SJSA1 (cell line): Measurements from ENCODE around the gene TFDP3. TPM values are rescaled to one million over a fixed set of nuclear protein-coding genes. Genes with fewer than 3 reads are reported as not detected.

Experiments
- DNase-seq, 2 experiments: peaks; one replicate each; pipeline ENCODE4 v3.0.0-alpha.2; 2015 to 2020; ENCODE audit warnings: low spot score in 2 of 2, low read depth in 1 of 2
- H3K27ac ChIP-seq: fragments of 250-450 bp; sonication (Bioruptor Pico); 2 replicates; pipeline ENCODE4 v1.5.1; 2020; ENCODE audit warnings: mild to moderate bottlenecking, moderate library complexity
- H3K27me3 ChIP-seq: fragments of 250-450 bp; sonication (Bioruptor Pico); replicated peaks from 2 replicates; pipeline ENCODE4 v1.5.1; 2020; ENCODE audit warnings: mild to moderate bottlenecking, moderate library complexity
- H3K36me3 ChIP-seq: fragments of 250-450 bp; sonication (Bioruptor Pico); 2 replicates; pipeline ENCODE4 v1.5.1; 2020; ENCODE audit warnings: mild to moderate bottlenecking
- H3K4me1 ChIP-seq: fragments of 250-450 bp; sonication (Bioruptor Pico); replicated peaks from 2 replicates; pipeline ENCODE4 v1.6.1; 2021; ENCODE audit warnings: mild to moderate bottlenecking
- H3K4me3 ChIP-seq: fragments of 250-450 bp; sonication (Bioruptor Pico); 2 replicates; pipeline ENCODE4 v1.5.1; 2020; ENCODE audit warnings: mild to moderate bottlenecking
- H3K9me3 ChIP-seq: fragments of 250-450 bp; sonication (Bioruptor Pico); replicated peaks from 2 replicates; pipeline ENCODE4 v1.5.1; 2020; ENCODE audit warnings: mild to moderate bottlenecking
- total RNA-seq: library from RNA; depleted of rRNA; stranded (reverse); fragments of >200 nt; shearing (Covaris generic); gene quantifications from 2 replicates; pipeline ENCODE4 v1.2.3, GENCODE V29; 2014

The TFDP3 gene
- total RNA-seq, 1 experiment from 2014 or later, result not detected

GRCh38 chrX:133215747-133216146 is 2.4 kb downstream of the TFDP3 start:
- no peaks in the 10 kb centered on the region for H3K36me3 ChIP-seq
- no peaks in the 10 kb centered on the region for H3K9me3 ChIP-seq
- DNase-seq, result peak in 1 of 2 experiments; percentile 6
- H3K27ac ChIP-seq, result no peak overlapping the region
- H3K4me3 ChIP-seq, result no peak overlapping the region
- no peaks in the 10 kb centered on the region for H3K4me1 ChIP-seq
- H3K27me3 ChIP-seq, result no peaks in the 10 kb centered on the region

- Histone ChIP-seq H3K4me3 (no peak overlapping the region), H3K36me3 (no peaks in the 10 kb centered on the region), H3K4me1 (no peaks in the 10 kb centered on the region), H3K9me3 (no peaks in the 10 kb centered on the region), H3K27ac (no peak overlapping the region), H3K27me3 (no peaks in the 10 kb centered on the region)
- no peak for DNase-seq
Measured at GRCh38 chrX:133215017-133215416, 3.1 kb downstream of the TFDP3 start.

GRCh38 chrX:133214301-133214700 is 3.9 kb downstream of the TFDP3 start:
- DNase-seq, result no peak
- Histone ChIP-seq H3K4me1 (no peaks in the 10 kb centered on the region), H3K27me3 (no peaks in the 10 kb centered on the region), H3K36me3 (no peaks in the 10 kb centered on the region), H3K4me3 (no peak overlapping the region), H3K27ac (no peak overlapping the region), H3K9me3 (no peaks in the 10 kb centered on the region)

- H3K27ac ChIP-seq, result no peak overlapping the region
- H3K4me1 ChIP-seq, result no peaks in the 10 kb centered on the region
- H3K4me3 ChIP-seq, result no peak overlapping the region
- H3K9me3 ChIP-seq, result no peaks in the 10 kb centered on the region
- no peaks in the 10 kb centered on the region for H3K27me3 ChIP-seq
- no peaks in the 10 kb centered on the region for H3K36me3 ChIP-seq
- DNase-seq, result no peak
Measured at GRCh38 chrX:133213117-133213516, 5.0 kb downstream of the TFDP3 start.

GRCh38 chrX:133207751-133208150 is 10.4 kb downstream of the TFDP3 start:
- Histone ChIP-seq H3K9me3 (no peaks in the 10 kb centered on the region), H3K4me3 (no peak overlapping the region), H3K27ac (no peak overlapping the region), H3K36me3 (no peaks in the 10 kb centered on the region), H3K4me1 (no peaks in the 10 kb centered on the region), H3K27me3 (no peaks in the 10 kb centered on the region)
- DNase-seq, result no peak

GRCh38 chrX:133191739-133192039 is 26.5 kb downstream of the TFDP3 start:
- H3K4me1 ChIP-seq, result no peaks in the 10 kb centered on the region
- no peak overlapping the region for H3K27ac ChIP-seq
- H3K36me3 ChIP-seq, result no peaks in the 10 kb centered on the region
- no peaks in the 10 kb centered on the region for H3K9me3 ChIP-seq
- DNase-seq, result no peak
- H3K27me3 ChIP-seq, result no peaks in the 10 kb centered on the region
- H3K4me3 ChIP-seq, result no peak overlapping the region

GRCh38 chrX:133190877-133191738 is 27.0 kb downstream of the TFDP3 start:
- no peaks in the 10 kb centered on the region for H3K4me1 ChIP-seq
- no peak for DNase-seq
- no peak overlapping the region for H3K27ac ChIP-seq
- no peaks in the 10 kb centered on the region for H3K36me3 ChIP-seq
- H3K27me3 ChIP-seq, result no peaks in the 10 kb centered on the region
- H3K4me3 ChIP-seq, result no peak overlapping the region
- H3K9me3 ChIP-seq, result no peaks in the 10 kb centered on the region

GRCh38 chrX:133189195-133189594 is 29.0 kb downstream of the TFDP3 start:
- Histone ChIP-seq H3K27me3 (no peaks in the 10 kb centered on the region), H3K27ac (no peak overlapping the region), H3K4me3 (no peak overlapping the region), H3K36me3 (no peaks in the 10 kb centered on the region), H3K9me3 (no peaks in the 10 kb centered on the region), H3K4me1 (no peaks in the 10 kb centered on the region)
- no peak for DNase-seq

- DNase-seq, result no peak
- Histone ChIP-seq H3K27ac (no peak overlapping the region), H3K27me3 (no peaks in the 10 kb centered on the region), H3K4me1 (no peaks in the 10 kb centered on the region), H3K4me3 (no peak overlapping the region), H3K9me3 (no peaks in the 10 kb centered on the region), H3K36me3 (no peaks in the 10 kb centered on the region)
Measured at GRCh38 chrX:133188631-133189030, 29.5 kb downstream of the TFDP3 start.

GRCh38 chrX:133185938-133186337 is 32.2 kb downstream of the TFDP3 start:
- Histone ChIP-seq H3K4me1 (no peaks in the 10 kb centered on the region), H3K36me3 (no peaks in the 10 kb centered on the region), H3K4me3 (no peak overlapping the region), H3K27ac (no peak overlapping the region), H3K27me3 (no peaks in the 10 kb centered on the region), H3K9me3 (no peaks in the 10 kb centered on the region)
- no peak for DNase-seq

- no peak for DNase-seq
- Histone ChIP-seq H3K27me3 (no peaks in the 10 kb centered on the region), H3K4me3 (no peak overlapping the region), H3K27ac (no peak overlapping the region), H3K9me3 (no peaks in the 10 kb centered on the region), H3K4me1 (no peaks in the 10 kb centered on the region), H3K36me3 (no peaks in the 10 kb centered on the region)
Measured at GRCh38 chrX:133185119-133185518, 33.0 kb downstream of the TFDP3 start.

GRCh38 chrX:133183806-133184205 is 34.3 kb downstream of the TFDP3 start:
- H3K27ac ChIP-seq, result no peak overlapping the region
- no peaks in the 10 kb centered on the region for H3K4me1 ChIP-seq
- DNase-seq, result no peak
- no peak overlapping the region for H3K4me3 ChIP-seq
- H3K9me3 ChIP-seq, result no peaks in the 10 kb centered on the region
- H3K36me3 ChIP-seq, result no peaks in the 10 kb centered on the region
- no peaks in the 10 kb centered on the region for H3K27me3 ChIP-seq

- Histone ChIP-seq H3K9me3 (no peaks in the 10 kb centered on the region), H3K27ac (no peak overlapping the region), H3K4me3 (no peak overlapping the region), H3K4me1 (peaks cover 9% of the 10 kb centered on the region), H3K36me3 (no peaks in the 10 kb centered on the region), H3K27me3 (no peaks in the 10 kb centered on the region)
- no peak for DNase-seq
Measured at GRCh38 chrX:133179500-133179899, 38.7 kb downstream of the TFDP3 start.

- Histone ChIP-seq H3K36me3 (no peaks in the 10 kb centered on the region), H3K27ac (no peak overlapping the region)
- no peak for DNase-seq
Measured at GRCh38 chrX:133177202-133177601, 41.0 kb downstream of the TFDP3 start.

GRCh38 chrX:133175605-133176004 is 42.5 kb downstream of the TFDP3 start:
- H3K9me3 ChIP-seq, result no peaks in the 10 kb centered on the region
- H3K4me3 ChIP-seq, result no peak overlapping the region
- no peaks in the 10 kb centered on the region for H3K27me3 ChIP-seq
- no peak for DNase-seq
- peaks cover 31% of the 10 kb centered on the region for H3K4me1 ChIP-seq
- no peaks in the 10 kb centered on the region for H3K36me3 ChIP-seq
- H3K27ac ChIP-seq, result no peak overlapping the region

More at GRCh38 chrX:133177202-133177601, 41.0 kb downstream of the TFDP3 start:
- H3K4me3 ChIP-seq, result no peak overlapping the region
- H3K9me3 ChIP-seq, result no peaks in the 10 kb centered on the region
- peaks cover 27% of the 10 kb centered on the region for H3K4me1 ChIP-seq
- no peaks in the 10 kb centered on the region for H3K27me3 ChIP-seq
